Measurements from ENCODE around the gene ADCY9. TPM values are rescaled to one million over a fixed set of nuclear protein-coding genes. Genes with fewer than 3 reads are reported as not detected.

Gene ADCY9
- total RNA-seq, 1 donor from 2014 or later = 26.9 TPM

- Mint-ChIP-seq H3K4me1 (ENCODE audit: unreplicated experiment) (peaks cover 10% of the 10 kb centered on the region), H3K9me3 (ENCODE audit: unreplicated experiment) (no peaks in the 10 kb centered on the region), H3K36me3 (ENCODE audit: unreplicated experiment) (no peaks in the 10 kb centered on the region), H3K4me3 (ENCODE audit: unreplicated experiment) (no peak overlapping the region), H3K27ac (ENCODE audit: unreplicated experiment) (peak overlapping the region; percentile 74), H3K27me3 (ENCODE audit: unreplicated experiment) (no peaks in the 10 kb centered on the region)
- no peak for TF ChIP-seq CTCF (IDR thresholded peaks at IDR 0.05)
- no peak for DNase-seq (ENCODE audit: extremely low spot score, unreplicated experiment)
Observed at GRCh38 chr16:4141604-4142003, 25.4 kb upstream of the ADCY9 start.

- no peak for DNase-seq (ENCODE audit: extremely low spot score, unreplicated experiment)
- H3K4me1 Mint-ChIP-seq (ENCODE audit: unreplicated experiment) = peaks cover 10% of the 10 kb centered on the region
- no peak for TF ChIP-seq CTCF (IDR thresholded peaks at IDR 0.05)
- peak overlapping the region; percentile 74 for H3K27ac Mint-ChIP-seq (ENCODE audit: unreplicated experiment)
- H3K9me3 Mint-ChIP-seq (ENCODE audit: unreplicated experiment) = no peaks in the 10 kb centered on the region
- peaks cover 6% of the 10 kb centered on the region for H3K27me3 Mint-ChIP-seq (ENCODE audit: unreplicated experiment)
- H3K36me3 Mint-ChIP-seq (ENCODE audit: unreplicated experiment) = no peaks in the 10 kb centered on the region
- H3K4me3 Mint-ChIP-seq (ENCODE audit: unreplicated experiment) = no peak overlapping the region
Observed at GRCh38 chr16:4140652-4141051, 24.4 kb upstream of the ADCY9 start.

- H3K27ac Mint-ChIP-seq (ENCODE audit: unreplicated experiment) = peak overlapping the region; percentile 74
- H3K9me3 Mint-ChIP-seq (ENCODE audit: unreplicated experiment) = no peaks in the 10 kb centered on the region
- H3K4me3 Mint-ChIP-seq (ENCODE audit: unreplicated experiment) = no peak overlapping the region
- H3K36me3 Mint-ChIP-seq (ENCODE audit: unreplicated experiment) = no peaks in the 10 kb centered on the region
- peaks cover 6% of the 10 kb centered on the region for H3K27me3 Mint-ChIP-seq (ENCODE audit: unreplicated experiment)
- no peak for TF ChIP-seq CTCF (IDR thresholded peaks at IDR 0.05)
- H3K4me1 Mint-ChIP-seq (ENCODE audit: unreplicated experiment) = peaks cover 10% of the 10 kb centered on the region
- DNase-seq (ENCODE audit: extremely low spot score, unreplicated experiment) = no peak
Observed at GRCh38 chr16:4139968-4140367, 23.7 kb upstream of the ADCY9 start.

- no peak for TF ChIP-seq CTCF (IDR thresholded peaks at IDR 0.05)
- H3K4me1 Mint-ChIP-seq (ENCODE audit: unreplicated experiment) = peaks cover 10% of the 10 kb centered on the region
- no peak overlapping the region for H3K27ac Mint-ChIP-seq (ENCODE audit: unreplicated experiment)
- DNase-seq (ENCODE audit: extremely low spot score, unreplicated experiment) = no peak
- H3K9me3 Mint-ChIP-seq (ENCODE audit: unreplicated experiment) = no peaks in the 10 kb centered on the region
- no peak overlapping the region for H3K4me3 Mint-ChIP-seq (ENCODE audit: unreplicated experiment)
- no peaks in the 10 kb centered on the region for H3K36me3 Mint-ChIP-seq (ENCODE audit: unreplicated experiment)
- H3K27me3 Mint-ChIP-seq (ENCODE audit: unreplicated experiment) = peaks cover 6% of the 10 kb centered on the region
Observed at GRCh38 chr16:4138713-4139112, 22.5 kb upstream of the ADCY9 start.

GRCh38 chr16:4137438-4137837 is 21.2 kb upstream of the ADCY9 start:
- Mint-ChIP-seq H3K4me3 (ENCODE audit: unreplicated experiment) (no peak overlapping the region), H3K27me3 (ENCODE audit: unreplicated experiment) (peaks cover 6% of the 10 kb centered on the region), H3K27ac (ENCODE audit: unreplicated experiment) (no peak overlapping the region), H3K4me1 (ENCODE audit: unreplicated experiment) (peaks cover 10% of the 10 kb centered on the region), H3K36me3 (ENCODE audit: unreplicated experiment) (no peaks in the 10 kb centered on the region), H3K9me3 (ENCODE audit: unreplicated experiment) (no peaks in the 10 kb centered on the region)
- no peak for DNase-seq (ENCODE audit: extremely low spot score, unreplicated experiment)
- TF ChIP-seq CTCF (IDR thresholded peaks at IDR 0.05) = no peak
